Activated CD8-positive, alpha-beta memory T cell treated with anti-CD3 and anti-CD28 coated beads, Interleukin-2, amount 10 ng/mL, durations not matched to agents 7 days and 5 days (primary cell): ENCODE results near the gene MATN3. TPM values are rescaled to one million over a fixed set of nuclear protein-coding genes. Genes with fewer than 3 reads are reported as not detected.

Experiments used
- total RNA-seq, 2 experiments: library from RNA; stranded (reverse); gene quantifications; one replicate each; pipeline ENCODE4 v1.2.3, GENCODE V29; 2021

Gene MATN3
- total RNA-seq, 2 experiments from 2014 or later: not detected

Other genes with a start within 250 kb of the MATN3 start
- 10 to 100 TPM; 24.5 to 37.2 TPM for gene TTC32, start 110.7 kb downstream of the MATN3 start, total RNA-seq
- 1 to 10 TPM; 4.2 to 4.5 TPM for gene WDR35, start 22.6 kb downstream of the MATN3 start, total RNA-seq
- gene LAPTM4A, start 39.0 kb upstream of the MATN3 start, total RNA-seq: 10 to 100 TPM; 20.5 to 24.1 TPM
- gene SDC1, start 212.5 kb upstream of the MATN3 start, total RNA-seq: under 1 TPM in 1 of 2 experiments, not detected in 1; 0.42 TPM